K562 (cell line): ENCODE measurements around the gene UROD. TPM values are rescaled to one million over a fixed set of nuclear protein-coding genes. Genes with fewer than 3 reads are reported as not detected.

ENCODE experiments used
- ATAC-seq: fragments of 200-7000 bp; cut with Tn5 transposase; 3 replicates; pipeline ENCODE4 v1.9.1; 2020; ENCODE audit warnings: moderate library complexity
- BruUV-seq: library from RNA; stranded (reverse); fragments of 400-500 nt; replicated peaks from 2 replicates; lab custom pipeline; 2021; lab: Mats Ljungman, UMichigan
- CTCF ChIA-PET: fragments of 300-600 bp; formaldehyde crosslinking; extraction: SDS; loops from one replicate; lab custom pipeline; 2021; ENCODE audit warnings: low intra/inter-chr PET ratio; lab: Yijun Ruan, JAX
- POLR2A ChIA-PET: fragments of 300-600, 350-650 bp; sonication (Branson Sonifier 250); formaldehyde crosslinking; extraction: SDS; loops from one replicate; lab custom pipeline; 2021; ENCODE audit warnings: antibody characterized with exemption, inconsistent platforms; lab: Yijun Ruan, JAX
- DNase-seq, 4 experiments: peaks; one replicate each; pipeline versions ENCODE4 v3.0.0 to v3.0.0-alpha.2; 2011 to 2018; ENCODE audit warnings: low spot score in 3 of 4, mixed read lengths in 3 of 4; ENCODE audit errors: extremely low read depth in 1 of 4
- FAIRE-seq: peaks from 2 replicates; lab custom pipeline; 2011; peaks lifted over from hg19 to GRCh38; lab: Jason Lieb, UNC
- H2AFZ ChIP-seq: 2 replicates; pipeline ENCODE4 v1.6.0; 2011; ENCODE audit warnings: low read depth, low read length, control low read depth, inconsistent platforms
- H3K27ac ChIP-seq: fragments of 200-600 bp; 3 replicates; pipeline ENCODE4 v1.8.0; 2011; ENCODE audit warnings: low read depth, mild to moderate bottlenecking, control low read depth, inconsistent platforms, low read length, moderate library complexity, mixed read lengths; ENCODE audit errors: extremely low read depth
- H3K27me3 ChIP-seq, 2 experiments: fragments of 300-600 bp in 1 of 2; 2 replicates in 1 of 2; 3 replicates in 1 of 2; pipeline versions ENCODE4 v1.6.0 to v1.8.0; 2011; ENCODE audit warnings: inconsistent platforms in 2 of 2, low read length in 2 of 2, mild to moderate bottlenecking in 1 of 2, mixed read lengths in 1 of 2, moderate library complexity in 1 of 2; ENCODE audit not compliant: control insufficient read depth in 2 of 2, insufficient read depth in 2 of 2
- H3K36me3 ChIP-seq: fragments of 300-600 bp; 3 replicates; pipeline ENCODE4 v1.8.0; 2011; ENCODE audit warnings: mild to moderate bottlenecking, low read length, inconsistent platforms; ENCODE audit not compliant: control insufficient read depth, insufficient read depth
- H3K4me1 ChIP-seq, 2 experiments: fragments of 200-600 bp in 1 of 2; replicated peaks in 1 of 2; 2 replicates in 1 of 2; 3 replicates in 1 of 2; pipeline versions ENCODE4 v1.5.1 to v1.8.0; 2011; ENCODE audit warnings: inconsistent platforms in 2 of 2, low read length in 2 of 2, mild to moderate bottlenecking in 1 of 2, mixed read lengths in 1 of 2, moderate library complexity in 1 of 2; ENCODE audit not compliant: control insufficient read depth in 2 of 2, insufficient read depth in 2 of 2
- H3K4me2 ChIP-seq: 2 replicates; pipeline ENCODE4 v1.6.1; 2011; ENCODE audit warnings: low read length, control low read depth, inconsistent platforms, mixed read lengths; ENCODE audit not compliant: insufficient read depth
- H3K4me3 ChIP-seq: fragments of 200-600 bp; sonication (generic), shearing (Covaris generic); 2 replicates; pipeline ENCODE4 v1.5.1; 2016; ENCODE audit warnings: control low read depth, inconsistent platforms
- H3K79me2 ChIP-seq: fragments of 200-600 bp; 3 replicates; pipeline ENCODE4 v1.8.0; 2011; ENCODE audit warnings: low read length, inconsistent platforms; ENCODE audit not compliant: control insufficient read depth, insufficient read depth
- H3K9ac ChIP-seq, 2 experiments: 2 replicates each; pipeline versions ENCODE4 v1.6.0 to v1.6.1; 2011; ENCODE audit warnings: low read depth in 2 of 2, low read length in 2 of 2, control low read depth in 1 of 2, inconsistent platforms in 1 of 2, mild to moderate bottlenecking in 1 of 2, mixed read lengths in 1 of 2; ENCODE audit not compliant: insufficient read depth in 1 of 2
- H3K9me1 ChIP-seq: one replicate; pipeline ENCODE4 v1.6.0; 2011; ENCODE audit warnings: inconsistent platforms, mild to moderate bottlenecking, low read length, moderate library complexity; ENCODE audit not compliant: control insufficient read depth, insufficient read depth
- H3K9me3 ChIP-seq: replicated peaks from 2 replicates; pipeline ENCODE4 v1.5.1; 2011; ENCODE audit warnings: low read depth, low read length, inconsistent platforms; ENCODE audit not compliant: control insufficient read depth, insufficient read depth
- H4K20me1 ChIP-seq: replicated peaks from 2 replicates; pipeline ENCODE4 v1.6.1; 2011; ENCODE audit warnings: low read length, inconsistent platforms, mixed read lengths; ENCODE audit not compliant: control insufficient read depth, insufficient read depth
- BCL6 ChIP-seq: fragments of 250-450 bp; sonication (Bioruptor Pico); IDR thresholded peaks from 2 replicates; pipeline ENCODE4 v1.4.0; 2020
- MGA ChIP-seq: fragments of 450-650 bp; IDR thresholded peaks from 2 replicates; pipeline ENCODE4 v1.6.1; 2016; ENCODE audit warnings: mild to moderate bottlenecking, moderate library complexity
- NCOA1 ChIP-seq: fragments of 450-650 bp; IDR thresholded peaks from 2 replicates; pipeline ENCODE4 v1.6.1; 2016; ENCODE audit warnings: low read depth
- WHSC1 ChIP-seq: IDR thresholded peaks from one replicate; pipeline ENCODE4 v1.6.1; 2012; ENCODE audit warnings: low read length, control low read depth, inconsistent platforms
- WGBS: fragments of 100-300 bp; shearing (Covaris generic); methylation state at CpG from one replicate; pipeline ENCODE4 v1.1.6; 2016; ENCODE audit warnings: low coverage, mixed read lengths; ENCODE audit not compliant: insufficient coverage; ENCODE audit errors: missing lambda C conversion rate; 5-methylcytosine and 5-hydroxymethylcytosine counted together
- in situ Hi-C: fragments of 300-500 bp; cut with MboI; formaldehyde crosslinking; loops from 4 replicates; pipeline ENCODE4 v1.15.0; 2018; ENCODE audit warnings: inconsistent platforms, mixed read lengths
- intact Hi-C: fragments of 100-400 bp; cut with micrococcal nuclease; formaldehyde crosslinking; loops from 2 replicates; pipeline ENCODE4 v1.14.2; 2022
- polyA plus RNA-seq, 8 experiments: library from polyadenylated mRNA; depleted of rRNA in 4 of 8; stranded (reverse) in 5 of 8; unstranded in 3 of 8; fragments of >200 nt; fragmentation: Nextera tagmentation in 2 of 8; fragmentation: Illumina TruSeq in 1 of 8; extraction: Ambion mirVana in 2 of 8; extraction: Trizol in 1 of 8; gene quantifications; 2 replicates each; pipeline versions ENCODE4 v1.2.1 to v1.2.3, GENCODE V29; 2011 to 2014; ENCODE audit warnings: inconsistent platforms in 1 of 8, missing spikeins in 1 of 8
- total RNA-seq, 7 experiments: library from RNA; depleted of rRNA in 6 of 7; stranded (reverse); fragments of >200 nt in 6 of 7; fragmentation: Illumina TruSeq in 2 of 7; extraction: Trizol in 2 of 7; gene quantifications; 2 replicates each; pipeline versions ENCODE4 v1.2.1 to v1.2.3, GENCODE V29; 2011 to 2021; ENCODE audit warnings: low replicate concordance in 1 of 7
- TF ChIP-seq, protein P1 (sequence below), 2 experiments: fragments of 450-650 bp; IDR thresholded peaks; 2 replicates each; pipeline ENCODE4 v1.6.1; 2018; ENCODE audit warnings: mild to moderate bottlenecking in 2 of 2, low read depth in 1 of 2; ENCODE audit not compliant: partially characterized antibody in 2 of 2

The UROD gene
- total and polyA plus RNA-seq, 9 of the 15 experiments (the other 6 are each of a cell fraction or from before 2014, with no cell fraction given), result 533 to 2,933 (median 1,100) TPM

- POLR2A ChIA-PET, result interaction anchor here (0.6 to 1.3 kb wide), 4 partner anchors 8 to 206 kb away, joined by 3 to 5 read pairs (median 4); partner anchors contain the start of genes BEST4 and EIF2B3
- 74% methylated on average over 7 of the region's 7 CpGs for WGBS
- no peak overlapping the region for H3K27ac ChIP-seq
- H4K20me1 ChIP-seq, result no peaks in the 10 kb centered on the region
- ATAC-seq, result no peak
- BruUV-seq, result no TSS peak
- CTCF ChIA-PET, result no interaction called here
- no peak for DNase-seq
- no peak for FAIRE-seq
- no peak overlapping the region for H3K4me2 ChIP-seq
- H3K9me1 ChIP-seq, result no peaks in the 10 kb centered on the region
- no peak overlapping the region for H3K9ac ChIP-seq
- H3K4me3 ChIP-seq, result no peak overlapping the region
- no peaks in the 10 kb centered on the region for H3K9me3 ChIP-seq
- H3K27me3 ChIP-seq, result no peaks in the 10 kb centered on the region
- no peaks in the 10 kb centered on the region for H3K4me1 ChIP-seq
- H2AFZ ChIP-seq, result no peak overlapping the region
- in situ Hi-C loops (no loop called here), intact Hi-C loops (no loop called here)
- no peaks in the 10 kb centered on the region for H3K79me2 ChIP-seq
- no peaks in the 10 kb centered on the region; the same call in 2 of the 3 replicates for H3K36me3 ChIP-seq
- no peak for TF ChIP-seq WHSC1
- TF ChIP-seq NCOA1, result no peak
- TF ChIP-seq MGA, result no peak
- TF ChIP-seq, protein P1, sequence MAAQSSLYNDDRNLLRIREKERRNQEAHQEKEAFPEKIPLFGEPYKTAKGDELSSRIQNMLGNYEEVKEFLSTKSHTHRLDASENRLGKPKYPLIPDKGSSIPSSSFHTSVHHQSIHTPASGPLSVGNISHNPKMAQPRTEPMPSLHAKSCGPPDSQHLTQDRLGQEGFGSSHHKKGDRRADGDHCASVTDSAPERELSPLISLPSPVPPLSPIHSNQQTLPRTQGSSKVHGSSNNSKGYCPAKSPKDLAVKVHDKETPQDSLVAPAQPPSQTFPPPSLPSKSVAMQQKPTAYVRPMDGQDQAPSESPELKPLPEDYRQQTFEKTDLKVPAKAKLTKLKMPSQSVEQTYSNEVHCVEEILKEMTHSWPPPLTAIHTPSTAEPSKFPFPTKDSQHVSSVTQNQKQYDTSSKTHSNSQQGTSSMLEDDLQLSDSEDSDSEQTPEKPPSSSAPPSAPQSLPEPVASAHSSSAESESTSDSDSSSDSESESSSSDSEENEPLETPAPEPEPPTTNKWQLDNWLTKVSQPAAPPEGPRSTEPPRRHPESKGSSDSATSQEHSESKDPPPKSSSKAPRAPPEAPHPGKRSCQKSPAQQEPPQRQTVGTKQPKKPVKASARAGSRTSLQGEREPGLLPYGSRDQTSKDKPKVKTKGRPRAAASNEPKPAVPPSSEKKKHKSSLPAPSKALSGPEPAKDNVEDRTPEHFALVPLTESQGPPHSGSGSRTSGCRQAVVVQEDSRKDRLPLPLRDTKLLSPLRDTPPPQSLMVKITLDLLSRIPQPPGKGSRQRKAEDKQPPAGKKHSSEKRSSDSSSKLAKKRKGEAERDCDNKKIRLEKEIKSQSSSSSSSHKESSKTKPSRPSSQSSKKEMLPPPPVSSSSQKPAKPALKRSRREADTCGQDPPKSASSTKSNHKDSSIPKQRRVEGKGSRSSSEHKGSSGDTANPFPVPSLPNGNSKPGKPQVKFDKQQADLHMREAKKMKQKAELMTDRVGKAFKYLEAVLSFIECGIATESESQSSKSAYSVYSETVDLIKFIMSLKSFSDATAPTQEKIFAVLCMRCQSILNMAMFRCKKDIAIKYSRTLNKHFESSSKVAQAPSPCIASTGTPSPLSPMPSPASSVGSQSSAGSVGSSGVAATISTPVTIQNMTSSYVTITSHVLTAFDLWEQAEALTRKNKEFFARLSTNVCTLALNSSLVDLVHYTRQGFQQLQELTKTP (IDR thresholded peaks at IDR 0.05; ENCODE audit: low read depth in 1 of 2, partially characterized antibody in 2 of 2), result no peak
- no peak for TF ChIP-seq BCL6
These were observed 17.6 kb upstream of the UROD start for GRCh38 chr1:44994309-44994898.
